DMS53 (cell line): ENCODE measurements around the gene NOS3.

ENCODE experiments used
- DNase-seq: peaks from one replicate; lab custom pipeline; 2025; lab: John Stamatoyannopoulos, UW

The NOS3 gene

GRCh38 chr7:150952331-150953050, 38.3 kb upstream of the NOS3 start:
- no peak for DNase-seq

- no peak for DNase-seq
Observed at GRCh38 chr7:150953061-150953997, 37.5 kb upstream of the NOS3 start.

GRCh38 chr7:150954201-150954985, 36.4 kb upstream of the NOS3 start:
- no peak for DNase-seq

GRCh38 chr7:150954986-150955518, 35.8 kb upstream of the NOS3 start:
- DNase-seq: no peak

GRCh38 chr7:150955519-150956394, 35.1 kb upstream of the NOS3 start:
- DNase-seq: no peak

GRCh38 chr7:150956395-150957132, 34.3 kb upstream of the NOS3 start:
- no peak for DNase-seq

- no peak for DNase-seq
Observed at GRCh38 chr7:150957133-150958020, 33.4 kb upstream of the NOS3 start.

- no peak for DNase-seq
Observed at GRCh38 chr7:150958062-150958552, 32.7 kb upstream of the NOS3 start.

GRCh38 chr7:150958597-150958996, 32.2 kb upstream of the NOS3 start:
- DNase-seq: peak; percentile 26

GRCh38 chr7:150959081-150959480, 31.7 kb upstream of the NOS3 start:
- no peak for DNase-seq

- no peak for DNase-seq
Observed at GRCh38 chr7:150959739-150960734, 30.8 kb upstream of the NOS3 start.

GRCh38 chr7:150961510-150962289, 29.1 kb upstream of the NOS3 start:
- DNase-seq: no peak

GRCh38 chr7:150962290-150962552, 28.6 kb upstream of the NOS3 start:
- no peak for DNase-seq

GRCh38 chr7:150962553-150963399, 28.0 kb upstream of the NOS3 start:
- peak; percentile 55 for DNase-seq

GRCh38 chr7:150963707-150964559, 26.9 kb upstream of the NOS3 start:
- no peak for DNase-seq
